Cardiac muscle cell (in vitro differentiated cells and primary cell): ENCODE data around the gene CAP1. TPM values are rescaled to one million over a fixed set of nuclear protein-coding genes. Genes with fewer than 3 reads are reported as not detected.
"Not testable (repeated sequence)": the region's sequence is repeated elsewhere in the genome, so short reads cannot be mapped to it uniquely, and the experiment has no call there.

Experiments used
- DNase-seq, 2 donors: peaks; one replicate each; pipeline versions ENCODE4 v3.0.0 to v3.0.0-alpha.2; 2010 to 2017; ENCODE audit warnings: low read depth in 1 of 2, low spot score in 1 of 2
- H3K27ac ChIP-seq: fragments of 200-600 bp; sonication (generic); 2 replicates; pipeline ENCODE4 v1.5.1; 2016
- H3K27me3 ChIP-seq: fragments of 200-600 bp; sonication (generic); 2 replicates; pipeline ENCODE4 v1.6.0; 2016; ENCODE audit warnings: control low read depth
- H3K36me3 ChIP-seq: fragments of 200-600 bp; sonication (generic); 2 replicates; pipeline ENCODE4 v1.5.1; 2016; ENCODE audit warnings: control low read depth
- H3K4me1 ChIP-seq: fragments of 200-600 bp; sonication (generic); 2 replicates; pipeline ENCODE4 v1.8.1; 2017; ENCODE audit warnings: low read depth, mild to moderate bottlenecking, mixed run types
- H3K4me3 ChIP-seq: fragments of 200-600 bp; sonication (generic); 2 replicates; pipeline ENCODE4 v1.5.1; 2016; ENCODE audit warnings: mild to moderate bottlenecking
- H3K9me3 ChIP-seq: fragments of 200-600 bp; sonication (generic); 2 replicates; pipeline ENCODE4 v1.5.1; 2017; ENCODE audit warnings: low read depth, mild to moderate bottlenecking, control low read depth
- polyA plus RNA-seq: library from polyadenylated mRNA; unstranded; fragments of >200 nt; fragmentation: Nextera tagmentation; extraction: Ambion mirVana; gene quantifications from 2 replicates; pipeline ENCODE4 v1.2.1, GENCODE V29; 2016
- total RNA-seq: library from RNA; depleted of rRNA; stranded (reverse); fragments of >200 nt; gene quantifications from 2 replicates; pipeline ENCODE4 v1.2.3, GENCODE V29; 2016
- TF ChIP-seq, protein P1 (sequence below): IDR thresholded peaks from 2 replicates; pipeline ENCODE4 v1.5.1; 2012; ENCODE audit warnings: low read depth, mild to moderate bottlenecking, low read length

The CAP1 gene
- total and polyA plus RNA-seq, 2 experiments from 2014 or later = 64.2 to 92.8 TPM

DNA sequence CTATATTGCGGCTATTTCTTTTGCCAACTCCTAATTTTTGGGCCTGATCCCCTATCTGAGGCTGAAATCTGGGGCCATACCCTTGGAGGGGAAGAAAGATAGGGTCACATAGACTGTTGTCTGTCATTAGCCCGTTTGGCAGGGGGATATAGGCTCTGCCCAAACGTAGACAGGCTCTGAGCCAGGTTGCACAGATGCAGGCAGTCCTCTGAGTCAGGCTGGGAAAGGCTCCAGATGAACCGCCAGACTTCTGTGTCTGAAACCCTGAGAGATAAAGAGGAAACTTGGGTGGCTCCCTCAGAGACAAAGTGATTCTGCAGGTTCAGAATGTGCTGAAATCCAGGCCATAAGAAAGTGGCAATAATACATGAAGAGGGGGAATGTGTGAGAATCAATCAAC lies 4.0 kb upstream of the CAP1 start:
- Histone ChIP-seq H3K4me1 (peaks cover 7% of the 10 kb centered on the region), H3K4me3 (no peak overlapping the region), H3K27ac (no peak overlapping the region), H3K9me3 (no peaks in the 10 kb centered on the region), H3K27me3 (no peaks in the 10 kb centered on the region), H3K36me3 (no peaks in the 10 kb centered on the region)
- peak in 1 of 2 donors; percentile 86 for DNase-seq
- TF ChIP-seq, protein P1, sequence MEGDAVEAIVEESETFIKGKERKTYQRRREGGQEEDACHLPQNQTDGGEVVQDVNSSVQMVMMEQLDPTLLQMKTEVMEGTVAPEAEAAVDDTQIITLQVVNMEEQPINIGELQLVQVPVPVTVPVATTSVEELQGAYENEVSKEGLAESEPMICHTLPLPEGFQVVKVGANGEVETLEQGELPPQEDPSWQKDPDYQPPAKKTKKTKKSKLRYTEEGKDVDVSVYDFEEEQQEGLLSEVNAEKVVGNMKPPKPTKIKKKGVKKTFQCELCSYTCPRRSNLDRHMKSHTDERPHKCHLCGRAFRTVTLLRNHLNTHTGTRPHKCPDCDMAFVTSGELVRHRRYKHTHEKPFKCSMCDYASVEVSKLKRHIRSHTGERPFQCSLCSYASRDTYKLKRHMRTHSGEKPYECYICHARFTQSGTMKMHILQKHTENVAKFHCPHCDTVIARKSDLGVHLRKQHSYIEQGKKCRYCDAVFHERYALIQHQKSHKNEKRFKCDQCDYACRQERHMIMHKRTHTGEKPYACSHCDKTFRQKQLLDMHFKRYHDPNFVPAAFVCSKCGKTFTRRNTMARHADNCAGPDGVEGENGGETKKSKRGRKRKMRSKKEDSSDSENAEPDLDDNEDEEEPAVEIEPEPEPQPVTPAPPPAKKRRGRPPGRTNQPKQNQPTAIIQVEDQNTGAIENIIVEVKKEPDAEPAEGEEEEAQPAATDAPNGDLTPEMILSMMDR = no peak

DNA sequence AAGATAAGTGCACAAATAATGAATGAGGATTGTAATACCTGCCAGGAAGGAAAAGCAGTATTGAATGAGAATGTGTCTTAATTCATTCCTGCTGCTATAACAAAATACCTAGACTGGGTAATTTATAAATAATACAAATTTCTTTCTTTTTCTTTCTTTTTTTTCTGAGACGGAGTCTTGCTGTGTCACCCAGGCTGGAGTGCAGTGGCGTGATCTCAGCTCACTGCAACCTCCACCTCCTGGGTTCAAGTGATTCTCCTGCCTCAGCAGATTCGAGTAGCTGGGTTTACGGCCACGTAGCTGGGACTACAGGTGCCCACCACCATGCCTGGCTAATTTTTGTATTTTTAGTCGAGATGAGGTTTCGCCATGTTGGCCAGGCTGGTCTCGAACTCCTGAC lies 3.3 kb upstream of the CAP1 start:
- H3K27me3 ChIP-seq, H3K9me3 ChIP-seq, DNase-seq, H3K36me3 ChIP-seq, H3K27ac ChIP-seq, H3K4me3 ChIP-seq, H3K4me1 ChIP-seq: not testable (repeated sequence)

DNA sequence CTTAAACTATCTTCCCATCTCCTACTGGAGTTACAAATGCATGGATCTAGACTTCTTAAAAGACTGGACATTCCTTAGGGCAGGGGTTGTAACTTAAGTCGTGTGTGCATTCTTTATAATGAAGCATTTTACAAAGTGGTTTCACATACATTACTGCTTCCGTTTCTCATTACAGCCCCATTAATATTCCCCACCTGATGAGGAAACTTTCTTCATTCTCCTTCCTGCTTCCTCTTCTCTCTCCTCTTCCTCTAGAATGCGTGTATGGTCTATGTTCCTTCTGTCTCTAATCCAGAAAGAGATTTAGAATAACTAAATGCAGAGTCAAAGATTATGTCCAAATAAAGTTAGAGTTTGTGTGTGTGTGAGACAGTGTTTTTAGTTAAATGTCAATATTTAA lies 1.8 kb upstream of the CAP1 start:
- H3K9me3 ChIP-seq = no peaks in the 10 kb centered on the region
- H3K27me3 ChIP-seq = no peaks in the 10 kb centered on the region
- H3K4me1 ChIP-seq = peaks cover 7% of the 10 kb centered on the region
- DNase-seq = no peak
- peak overlapping the region; percentile 100 for H3K27ac ChIP-seq
- TF ChIP-seq, protein P1 = no peak
- H3K4me3 ChIP-seq = no peak overlapping the region
- no peaks in the 10 kb centered on the region for H3K36me3 ChIP-seq

DNA sequence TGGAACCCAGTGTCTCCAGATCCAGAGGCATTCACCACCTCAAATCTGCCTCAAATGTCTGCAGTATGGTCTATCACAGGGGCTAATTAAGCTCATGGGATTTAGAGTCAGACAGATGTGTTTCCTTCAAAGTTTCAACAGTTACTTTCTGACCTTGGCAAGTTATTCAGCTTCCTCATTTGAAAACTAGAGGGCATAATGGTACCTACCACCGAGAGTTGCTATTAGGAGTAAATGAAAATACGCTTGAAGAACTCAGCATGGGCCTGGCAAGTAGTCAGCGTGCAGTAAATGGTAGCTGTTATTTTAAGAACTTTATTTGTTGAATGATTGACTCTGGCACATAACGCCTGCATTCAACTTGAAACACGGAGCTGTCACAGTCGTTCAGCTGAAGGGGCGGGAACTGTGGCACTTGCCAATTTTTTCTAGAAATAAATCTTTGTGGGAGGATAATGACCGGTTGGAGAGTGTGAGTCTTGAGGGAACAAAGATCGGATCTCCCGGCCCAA lies 1.2 kb upstream of the CAP1 start:
- no peaks in the 10 kb centered on the region for H3K27me3 ChIP-seq

DNA sequence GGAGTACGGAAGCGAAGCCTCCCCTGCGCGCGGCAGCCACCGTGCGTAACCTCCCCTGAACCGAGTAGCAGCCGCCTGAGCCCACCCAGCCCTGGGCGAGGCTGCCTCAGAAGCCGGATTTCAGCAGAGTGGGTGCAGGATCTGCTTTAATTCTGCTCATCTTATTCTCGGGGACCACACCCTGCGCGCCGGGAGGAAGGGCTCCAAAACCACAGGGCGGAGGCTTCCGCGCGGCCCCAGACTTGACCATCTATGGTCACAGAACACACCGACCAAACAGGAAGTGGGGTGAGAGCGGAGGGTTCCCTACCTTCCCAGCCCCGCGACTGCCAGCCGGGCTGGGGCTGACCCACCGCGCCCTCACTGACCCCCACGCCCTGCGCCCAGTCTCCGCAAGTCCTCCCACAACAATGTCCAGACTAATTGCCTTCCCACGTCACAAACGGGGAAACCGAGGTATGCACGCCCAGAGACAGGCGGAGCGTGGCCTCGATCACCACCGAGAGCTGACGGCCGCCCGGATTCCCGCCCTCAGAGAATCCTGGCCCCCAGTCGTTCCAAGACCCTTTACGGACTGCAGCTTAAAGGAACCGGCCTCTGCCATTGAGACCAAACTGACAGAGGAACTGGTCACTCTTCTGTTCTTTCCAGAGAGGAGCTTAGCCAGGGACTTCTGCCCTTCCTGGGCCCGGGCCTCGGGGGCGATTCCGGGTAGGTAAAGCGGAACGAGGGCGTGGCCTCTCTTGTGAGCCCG lies 595 bp upstream of the CAP1 start:
- TF ChIP-seq, protein P1 = no peak
- Histone ChIP-seq H3K27me3 (no peaks in the 10 kb centered on the region), H3K4me1 (peaks cover 7% of the 10 kb centered on the region), H3K36me3 (no peaks in the 10 kb centered on the region), H3K4me3 (peak overlapping the region; percentile 51), H3K27ac (peak overlapping the region; percentile 100), H3K9me3 (no peaks in the 10 kb centered on the region)
- peak; percentile 90 to 93 for DNase-seq

More for the DNA sequence above, 1.2 kb upstream of the CAP1 start:
- H3K36me3 ChIP-seq = no peaks in the 10 kb centered on the region
- no peaks in the 10 kb centered on the region for H3K9me3 ChIP-seq
- peak in 1 of 2 donors; percentile 21 for DNase-seq
- H3K4me1 ChIP-seq = peaks cover 7% of the 10 kb centered on the region
- H3K27ac ChIP-seq = peak overlapping the region; percentile 100
- TF ChIP-seq, protein P1 = peak; percentile 12
- H3K4me3 ChIP-seq = peak overlapping the region; percentile 51

DNA sequence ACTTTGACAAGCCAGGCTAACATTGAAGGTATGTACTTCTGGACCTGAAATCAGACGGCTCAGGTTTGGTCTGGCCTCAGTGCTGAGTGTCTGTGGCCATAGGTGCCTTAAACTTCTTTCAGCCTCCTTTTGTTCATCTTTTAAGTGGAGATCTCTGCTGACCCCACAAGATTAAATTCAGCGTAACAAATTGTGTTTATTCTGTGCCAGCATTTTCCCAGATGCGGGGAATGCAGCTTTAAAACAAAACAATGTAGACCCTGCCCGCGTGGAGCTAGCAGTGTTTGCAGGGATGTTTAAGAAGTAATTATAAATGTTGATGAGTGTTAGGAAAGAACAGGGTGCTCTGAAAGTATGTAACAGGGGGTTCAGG lies 923 bp downstream of the CAP1 start:
- H3K27ac ChIP-seq = no peak overlapping the region
- DNase-seq = no peak
- peaks cover 7% of the 10 kb centered on the region for H3K4me1 ChIP-seq
- peak overlapping the region; percentile 95 for H3K4me3 ChIP-seq
- H3K36me3 ChIP-seq = no peaks in the 10 kb centered on the region
- H3K9me3 ChIP-seq = no peaks in the 10 kb centered on the region
- TF ChIP-seq, protein P1 = no peak
- H3K27me3 ChIP-seq = no peaks in the 10 kb centered on the region
